ENCODE data around the gene AQP6.
A peak's percentile ranks its signal among the peaks of the same experiment; 100 is the strongest.

AQP6 gene

GRCh38 chr12:49974231-49974675 is 1.5 kb downstream of the AQP6 start:
- TF ChIP-seq CTCF (conservative IDR thresholded peaks at IDR 0.05; ENCODE audit: low read depth, low read length): peak; percentile 63
- no peak for DNase-seq (ENCODE audit: low read depth)
- no peak overlapping the region for H3K4me3 ChIP-seq (ENCODE audit: low read length)

- H3K4me3 ChIP-seq (ENCODE audit: low read length): no peak overlapping the region
- TF ChIP-seq CTCF (conservative IDR thresholded peaks at IDR 0.05; ENCODE audit: low read depth, low read length): no peak
- DNase-seq (ENCODE audit: low read depth): no peak
These were observed 2.0 kb downstream of the AQP6 start for GRCh38 chr12:49974677-49975317.

GRCh38 chr12:49975318-49975761 is 2.6 kb downstream of the AQP6 start:
- H3K4me3 ChIP-seq (ENCODE audit: low read length): no peak overlapping the region
- no peak for DNase-seq (ENCODE audit: low read depth)
- no peak for TF ChIP-seq CTCF (conservative IDR thresholded peaks at IDR 0.05; ENCODE audit: low read depth, low read length)

GRCh38 chr12:49976557-49976956 is 3.8 kb downstream of the AQP6 start:
- no peak for TF ChIP-seq CTCF (conservative IDR thresholded peaks at IDR 0.05; ENCODE audit: low read depth, low read length)
- H3K4me3 ChIP-seq (ENCODE audit: low read length): no peak overlapping the region
- no peak for DNase-seq (ENCODE audit: low read depth)

- DNase-seq (ENCODE audit: low read depth): no peak
- no peak overlapping the region for H3K4me3 ChIP-seq (ENCODE audit: low read length)
- TF ChIP-seq CTCF (conservative IDR thresholded peaks at IDR 0.05; ENCODE audit: low read depth, low read length): no peak
These were observed 5.4 kb downstream of the AQP6 start for GRCh38 chr12:49978125-49978524.

- no peak overlapping the region for H3K4me3 ChIP-seq (ENCODE audit: low read length)
- TF ChIP-seq CTCF (conservative IDR thresholded peaks at IDR 0.05; ENCODE audit: low read depth, low read length): no peak
- DNase-seq (ENCODE audit: low read depth): no peak
These were observed 6.4 kb downstream of the AQP6 start for GRCh38 chr12:49979016-49979586.

GRCh38 chr12:49979791-49980190 is 7.0 kb downstream of the AQP6 start:
- DNase-seq (ENCODE audit: low read depth): no peak
- no peak for TF ChIP-seq CTCF (conservative IDR thresholded peaks at IDR 0.05; ENCODE audit: low read depth, low read length)
- H3K4me3 ChIP-seq (ENCODE audit: low read length): no peak overlapping the region
